Measurements from ENCODE around the gene NME3.
"Not testable (repeated sequence)": the region's sequence is repeated elsewhere in the genome, so short reads cannot be mapped to it uniquely, and the experiment has no call there.

Gene NME3

DNA sequence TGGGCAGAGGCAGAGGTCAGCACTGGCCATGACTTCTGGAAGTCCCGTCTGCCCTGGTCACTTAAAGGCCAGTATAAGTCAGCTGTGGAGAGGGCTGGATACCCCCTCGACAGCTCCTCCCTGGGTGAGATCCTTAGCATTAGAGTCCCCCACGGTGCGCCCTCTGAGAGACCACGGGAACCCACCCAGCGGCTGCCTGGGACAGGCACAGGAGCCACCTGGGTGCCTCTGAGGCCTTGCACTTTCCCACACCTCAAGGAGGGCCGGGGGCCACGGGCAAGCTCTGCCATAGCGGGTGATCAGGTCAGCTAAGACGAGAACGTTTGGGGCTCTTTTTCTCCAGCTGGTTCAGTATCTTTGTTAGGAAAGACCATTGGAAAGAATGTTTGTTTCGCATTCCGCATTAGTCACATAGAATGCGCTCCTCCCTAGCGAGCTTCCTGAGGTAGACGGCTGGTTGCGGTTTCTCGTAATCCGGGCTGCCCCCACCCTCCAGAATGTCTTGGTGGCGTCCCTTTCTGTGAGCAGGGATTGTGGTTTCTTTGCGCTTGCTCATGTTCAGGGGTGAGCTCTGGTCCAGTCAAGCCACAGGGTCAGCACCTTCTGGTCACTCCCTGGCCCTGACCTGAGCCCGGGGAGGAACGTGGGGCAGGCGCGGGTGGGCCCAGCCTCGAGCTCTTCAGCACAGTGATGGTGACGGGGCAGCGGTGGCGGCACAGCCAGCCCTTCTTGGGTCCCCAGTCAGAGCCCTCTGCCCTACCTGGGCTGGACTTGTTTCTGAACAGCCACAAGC lies 25.2 kb downstream of the NME3 start:
- no peak for DNase-seq

DNA sequence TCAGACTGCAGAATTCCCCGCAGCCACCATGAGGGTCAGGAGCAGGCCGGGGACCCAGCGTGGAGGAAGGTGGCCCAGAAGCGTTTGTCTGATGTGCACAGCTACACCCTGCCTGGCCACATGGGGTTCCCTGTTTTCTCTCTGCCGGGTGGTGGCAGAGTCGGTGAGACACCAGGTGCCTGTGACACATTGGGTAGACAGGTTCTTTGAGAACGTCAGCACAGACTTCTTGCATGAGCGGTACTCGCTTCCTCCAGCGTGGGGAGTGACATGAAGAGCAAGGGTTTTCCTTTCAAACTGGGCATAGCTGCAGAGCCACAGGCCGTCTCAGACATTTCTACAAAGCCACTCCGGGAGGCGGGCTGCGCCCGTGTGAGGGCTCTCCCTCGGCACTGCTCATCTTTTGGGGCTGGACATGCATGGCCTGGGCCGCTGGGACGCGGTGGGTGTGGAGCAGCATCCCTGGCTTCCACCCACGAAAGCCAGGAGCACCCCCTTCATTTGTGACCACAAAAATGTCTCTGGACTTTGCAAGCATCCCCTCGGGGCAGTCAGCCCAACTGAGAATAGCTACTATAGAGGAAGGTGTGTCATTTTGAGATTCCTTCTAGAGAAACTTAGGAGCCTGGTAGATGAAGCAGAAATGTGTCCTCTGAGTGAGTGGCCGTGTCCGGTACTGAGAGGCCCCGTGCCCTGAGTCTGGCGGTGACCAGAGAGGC lies 26.0 kb downstream of the NME3 start:
- DNase-seq = no peak

DNA sequence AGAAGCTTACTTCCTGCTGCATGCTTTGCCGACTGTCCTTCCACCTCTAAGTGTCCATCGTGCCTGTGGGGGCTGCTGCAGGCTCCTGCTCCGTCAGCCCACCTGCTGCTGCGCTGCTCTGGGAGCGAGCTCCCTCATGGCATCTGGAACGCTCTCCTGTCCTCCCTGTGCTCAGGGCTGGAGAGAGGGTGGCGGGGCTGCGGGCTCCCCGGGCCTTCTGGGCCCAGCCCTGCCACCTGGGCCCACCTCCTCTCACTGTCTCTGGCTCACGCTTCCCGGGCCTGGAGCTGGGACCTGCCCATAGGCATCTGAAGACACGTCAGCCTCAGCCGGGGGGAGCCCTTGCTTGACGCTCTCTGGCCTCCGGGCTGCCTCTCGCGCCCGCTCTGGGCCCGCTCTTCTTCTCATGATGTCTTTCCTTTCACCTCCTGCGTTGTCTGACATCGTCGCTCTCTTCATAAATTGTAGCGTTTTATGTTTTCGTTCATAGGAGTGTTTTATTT lies 27.0 kb downstream of the NME3 start:
- DNase-seq = no peak

DNA sequence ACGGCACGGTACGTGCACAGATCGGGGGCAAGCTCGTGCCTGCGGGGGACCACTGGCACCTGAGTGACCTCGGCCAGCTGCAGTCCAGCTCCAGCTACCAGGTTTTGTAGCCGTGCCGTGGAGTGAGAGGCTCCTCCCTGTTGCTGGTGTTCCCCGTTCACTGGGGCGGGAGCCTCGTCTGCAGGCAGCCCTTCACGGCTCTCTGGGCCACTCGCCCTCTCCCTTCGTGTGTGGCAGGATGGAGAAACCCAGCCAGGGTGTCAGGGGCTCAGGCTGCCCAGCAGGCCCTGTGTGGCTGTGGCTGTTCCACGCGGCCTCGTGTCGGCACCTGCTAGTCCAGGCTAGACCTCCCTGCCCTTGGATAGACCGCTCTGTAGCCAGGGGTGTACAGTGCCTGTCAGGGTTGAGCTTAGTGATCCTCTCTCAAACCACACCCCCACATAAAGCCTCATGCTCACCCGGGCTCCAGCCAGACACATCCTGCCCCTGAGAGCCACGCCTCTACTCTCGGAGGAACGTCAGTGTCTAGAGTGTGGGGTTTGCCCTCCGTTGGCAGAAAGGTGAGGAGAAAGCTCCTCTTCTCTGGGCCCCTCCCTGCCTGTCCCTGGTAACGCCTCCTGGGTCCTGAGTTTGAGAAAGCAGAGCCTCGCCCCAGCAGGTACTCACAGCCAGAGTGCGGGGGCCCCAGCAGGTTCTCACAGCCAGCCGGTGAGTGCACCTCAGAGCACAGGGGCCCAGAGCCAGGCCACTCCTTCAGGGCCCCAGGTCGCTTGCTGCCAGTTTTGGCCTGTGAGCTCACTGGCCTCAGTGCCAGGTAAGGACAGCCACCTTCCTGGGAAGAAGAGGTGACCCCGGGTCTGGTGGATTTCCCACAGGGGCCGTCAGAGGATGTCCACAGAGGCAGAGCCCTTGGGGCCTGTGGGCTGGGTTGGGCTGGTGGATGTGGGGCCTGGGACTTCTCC lies 27.7 kb downstream of the NME3 start:
- no peak for DNase-seq

DNA sequence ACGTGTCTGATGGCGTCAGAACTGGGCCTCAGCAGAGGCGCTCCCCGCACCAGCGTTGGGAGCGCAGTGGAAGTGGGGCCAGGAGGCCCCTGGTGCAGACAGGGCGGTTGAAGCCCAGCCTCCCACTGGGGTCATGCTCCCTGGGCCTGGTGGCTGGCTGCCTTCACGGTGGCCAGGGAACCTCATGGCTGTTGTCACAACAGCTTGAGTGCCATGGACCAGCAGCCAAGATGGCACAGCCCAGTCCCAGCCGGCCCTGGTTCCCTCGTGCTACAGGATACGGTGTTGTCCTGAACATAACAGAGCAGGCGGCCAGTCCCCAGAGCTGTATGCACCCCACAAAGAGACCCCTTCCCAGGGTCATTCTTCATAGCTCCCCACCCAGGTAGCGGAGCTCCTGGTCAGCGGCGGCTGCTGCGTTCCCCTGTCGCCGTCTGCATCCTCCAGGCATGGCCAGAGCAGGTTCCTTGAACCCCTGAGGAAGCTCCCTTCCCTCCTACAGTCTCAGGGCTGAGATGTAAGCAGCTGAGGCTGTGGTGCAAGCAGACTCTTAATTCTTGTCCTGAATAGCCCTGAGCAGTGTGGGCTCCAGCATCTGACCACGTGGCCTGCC lies 29.7 kb downstream of the NME3 start:
- DNase-seq = no peak

DNA sequence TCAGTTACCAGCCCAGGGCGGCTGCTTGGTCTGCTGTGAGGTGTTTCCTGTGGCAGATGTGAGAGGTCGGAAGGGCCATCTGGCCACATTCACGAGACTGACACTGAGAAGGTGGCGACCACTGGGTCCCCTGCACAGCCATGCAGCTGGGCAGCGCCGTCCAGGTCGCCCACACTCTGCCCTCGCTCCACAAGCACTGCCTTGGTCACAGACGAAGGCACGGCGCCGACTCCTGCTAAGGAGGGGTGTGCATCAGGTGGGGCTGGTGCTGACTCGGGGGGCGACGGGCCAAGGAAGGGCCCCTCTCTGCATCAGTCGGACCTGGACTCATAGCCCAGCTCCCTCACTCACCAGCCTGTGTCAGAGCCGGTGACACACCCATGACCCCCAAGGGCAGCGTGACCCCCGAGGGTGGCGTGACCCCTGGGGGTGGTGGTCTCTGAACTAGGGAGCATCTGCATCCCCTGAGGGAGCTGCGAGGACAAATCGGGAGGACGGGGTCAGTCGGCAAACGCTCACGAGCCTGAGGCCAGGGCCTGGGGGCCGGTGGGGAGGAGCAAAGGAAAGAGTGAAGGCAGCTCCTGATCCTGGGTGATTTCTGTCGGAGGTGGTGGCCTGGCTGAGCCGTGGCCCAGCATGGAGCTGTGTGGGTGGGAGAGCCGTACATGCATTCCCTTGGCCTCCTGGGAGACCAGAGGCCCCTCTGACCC lies 30.4 kb downstream of the NME3 start:
- no peak for DNase-seq

DNA sequence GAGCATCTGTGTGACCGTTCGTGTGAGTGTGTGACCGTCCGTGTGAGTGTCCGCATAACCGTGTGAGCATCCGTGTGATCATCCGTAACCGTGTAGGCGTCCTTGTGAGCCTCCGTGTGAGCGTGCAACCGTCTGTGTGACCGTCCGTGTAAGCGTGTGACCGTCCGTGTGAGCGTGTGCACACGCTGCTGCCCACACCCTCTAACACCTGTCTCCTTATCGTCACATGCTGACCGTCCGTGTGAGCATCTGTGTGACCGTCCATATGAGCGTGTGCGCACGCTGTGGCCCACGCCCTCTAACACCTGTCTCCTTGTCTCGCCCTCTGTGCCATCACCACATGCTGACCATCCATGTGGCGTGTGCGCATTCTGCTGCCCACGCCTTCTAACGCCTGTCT lies 31.1 kb downstream of the NME3 start:
- DNase-seq = no peak

DNA sequence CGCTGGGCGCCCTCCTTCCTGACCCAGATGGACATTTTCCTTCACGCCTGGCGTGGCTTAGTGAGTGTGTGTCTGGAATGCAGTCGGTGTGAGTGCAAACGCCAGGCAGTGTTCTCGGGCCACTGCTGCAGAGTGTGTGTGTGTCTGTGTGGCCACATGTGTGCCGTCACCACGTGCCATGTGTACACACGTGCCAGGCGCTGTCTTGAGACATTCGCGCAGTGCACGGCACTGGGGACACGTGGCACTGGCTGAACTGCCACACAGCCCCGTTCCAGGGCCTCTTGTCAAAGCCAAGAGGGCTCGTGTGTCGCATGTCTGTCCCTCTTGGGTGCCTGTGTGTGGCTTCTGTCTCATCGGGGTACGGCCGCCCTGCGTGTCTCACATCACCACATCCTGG lies 36.5 kb downstream of the NME3 start:
- no peak for DNase-seq

DNA sequence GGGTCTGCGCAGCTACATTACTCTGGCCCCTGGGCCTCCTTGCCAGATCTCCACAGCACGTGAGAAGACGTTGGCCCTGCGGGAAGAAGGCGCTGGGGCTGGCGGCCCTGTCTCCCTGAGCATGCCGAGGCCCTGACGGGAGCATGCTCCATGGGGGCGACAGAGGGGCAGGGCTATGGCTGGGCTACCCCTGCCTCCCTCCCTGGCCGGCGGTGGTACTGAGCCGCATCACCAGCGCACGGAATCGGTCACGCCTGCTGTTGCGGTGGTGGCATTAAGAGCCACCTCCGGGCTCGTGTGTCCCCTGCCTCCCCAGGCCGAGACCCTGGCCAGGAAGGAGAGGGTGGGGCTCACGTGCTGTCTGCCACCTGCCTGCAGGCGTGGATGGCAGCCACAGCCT lies 37.2 kb downstream of the NME3 start:
- no peak for DNase-seq

DNA sequence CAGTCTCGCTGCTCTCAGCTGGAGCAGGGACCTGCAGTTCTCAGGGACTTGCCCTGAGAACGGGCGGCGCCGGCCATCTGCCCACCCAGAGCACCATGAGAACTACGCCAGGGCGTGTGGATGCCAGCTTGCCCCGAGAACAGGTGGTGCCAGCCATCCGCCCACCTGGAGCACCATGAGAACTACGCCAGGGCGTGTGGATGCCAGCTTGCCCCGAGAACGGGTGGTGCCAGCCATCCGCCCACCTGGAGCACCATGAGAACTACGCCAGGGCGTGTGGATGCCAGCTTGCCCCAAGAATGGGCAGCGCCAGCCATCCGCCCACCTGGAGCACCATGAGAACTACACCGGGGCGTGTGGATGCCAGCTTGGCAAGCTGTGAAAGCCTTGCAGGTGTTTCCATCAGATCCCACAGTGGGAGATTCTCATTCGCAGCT lies 38.8 kb downstream of the NME3 start:
- DNase-seq = not testable (repeated sequence)

DNA sequence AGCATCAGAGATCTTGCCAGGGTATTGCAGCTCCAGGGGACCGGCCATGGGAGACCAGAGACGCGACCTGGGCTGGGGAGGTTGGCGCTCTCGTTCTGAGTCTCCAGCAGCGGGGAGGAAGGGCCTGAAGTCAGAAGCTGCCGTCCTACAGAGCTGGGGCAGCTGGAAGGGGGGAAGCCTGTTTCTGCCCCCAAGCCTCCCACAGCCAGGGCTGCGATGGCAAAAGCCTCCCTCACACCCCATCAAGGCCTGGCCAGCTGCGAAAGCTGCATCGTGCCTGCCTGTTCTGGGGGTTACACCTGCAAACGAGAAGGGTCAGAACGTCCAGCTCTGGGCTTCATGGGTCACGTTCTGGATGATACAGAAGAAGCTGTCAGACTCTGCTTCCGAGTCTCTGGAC lies 39.3 kb downstream of the NME3 start:
- no peak for DNase-seq

DNA sequence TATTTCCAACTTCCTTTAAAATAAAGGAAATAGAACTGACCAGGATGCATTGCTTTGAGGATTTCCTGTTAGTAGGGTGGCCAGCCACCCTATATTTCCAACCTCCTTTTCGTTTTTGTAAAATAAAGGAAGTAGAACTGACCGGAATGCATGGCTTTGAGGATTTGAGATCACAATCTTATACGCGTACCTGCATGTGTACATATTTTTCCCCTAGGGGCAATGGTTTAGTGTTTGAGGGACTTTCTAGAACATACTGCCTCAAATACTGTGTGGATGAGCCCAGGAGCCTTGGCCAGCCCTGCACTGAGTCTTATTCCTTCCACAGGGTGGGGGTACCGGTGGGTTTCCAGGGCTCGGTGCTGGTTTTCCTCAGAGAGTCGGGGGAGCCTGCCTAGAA lies 39.7 kb downstream of the NME3 start:
- no peak for DNase-seq

DNA sequence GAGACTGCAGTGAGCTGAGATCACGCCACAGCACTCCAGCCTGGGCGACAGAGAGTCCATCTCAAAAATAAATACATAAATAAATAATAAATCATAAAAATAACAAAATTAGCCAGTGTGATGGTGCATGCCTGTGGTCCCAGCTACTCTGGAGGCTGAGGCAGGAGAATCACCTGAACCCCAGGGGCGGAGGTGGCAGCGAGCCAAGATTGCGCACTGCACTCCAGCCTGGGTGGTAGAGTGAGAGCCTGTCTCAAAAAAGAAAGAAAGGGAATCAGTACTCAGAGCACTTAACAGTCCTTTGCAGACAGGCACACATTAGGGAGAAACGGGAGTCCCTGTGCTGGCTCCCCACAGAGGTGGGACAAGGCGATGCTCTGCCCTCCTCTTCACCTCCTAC lies 40.3 kb downstream of the NME3 start:
- DNase-seq = no peak

DNA sequence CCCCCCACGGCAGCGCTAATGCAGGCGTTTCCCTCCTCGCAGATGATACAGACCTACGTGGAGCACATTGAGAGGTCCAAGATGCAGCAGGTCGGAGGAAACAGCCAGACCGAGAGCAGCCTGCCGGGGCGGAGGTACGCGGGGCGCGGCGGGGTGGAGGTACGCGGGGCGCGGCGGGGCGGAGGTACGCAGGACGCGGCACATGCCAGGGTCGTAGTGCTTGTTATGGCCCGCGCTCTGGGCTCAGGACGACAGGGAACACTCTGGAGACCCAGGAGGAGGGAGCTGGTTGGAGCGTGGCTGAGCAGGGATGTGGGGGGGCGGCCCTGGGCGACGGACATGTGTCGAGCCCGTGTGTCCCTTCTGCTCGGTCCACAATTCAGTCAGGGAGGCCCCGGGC lies 41.9 kb downstream of the NME3 start:
- DNase-seq = no peak

DNA sequence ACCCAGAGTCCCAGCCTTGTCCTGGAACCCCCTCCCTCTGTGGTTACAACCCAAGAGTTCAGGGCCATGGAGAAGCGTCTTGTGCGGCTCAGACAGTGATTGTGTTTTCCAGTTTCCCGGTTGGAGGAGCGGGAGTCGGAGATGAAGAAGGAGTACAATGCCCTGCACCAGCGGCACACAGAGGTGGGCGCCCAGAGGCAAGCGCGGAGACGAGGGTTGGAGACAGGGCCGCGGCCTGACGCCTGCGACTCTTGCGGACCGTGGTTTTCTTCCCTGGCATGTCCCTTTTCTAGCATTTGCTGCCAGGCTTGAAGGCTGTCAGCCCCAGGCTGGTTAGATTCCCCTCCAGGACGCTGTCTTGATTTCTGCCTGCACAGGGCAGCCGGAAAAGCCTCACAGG lies 42.3 kb downstream of the NME3 start:
- DNase-seq = no peak

DNA sequence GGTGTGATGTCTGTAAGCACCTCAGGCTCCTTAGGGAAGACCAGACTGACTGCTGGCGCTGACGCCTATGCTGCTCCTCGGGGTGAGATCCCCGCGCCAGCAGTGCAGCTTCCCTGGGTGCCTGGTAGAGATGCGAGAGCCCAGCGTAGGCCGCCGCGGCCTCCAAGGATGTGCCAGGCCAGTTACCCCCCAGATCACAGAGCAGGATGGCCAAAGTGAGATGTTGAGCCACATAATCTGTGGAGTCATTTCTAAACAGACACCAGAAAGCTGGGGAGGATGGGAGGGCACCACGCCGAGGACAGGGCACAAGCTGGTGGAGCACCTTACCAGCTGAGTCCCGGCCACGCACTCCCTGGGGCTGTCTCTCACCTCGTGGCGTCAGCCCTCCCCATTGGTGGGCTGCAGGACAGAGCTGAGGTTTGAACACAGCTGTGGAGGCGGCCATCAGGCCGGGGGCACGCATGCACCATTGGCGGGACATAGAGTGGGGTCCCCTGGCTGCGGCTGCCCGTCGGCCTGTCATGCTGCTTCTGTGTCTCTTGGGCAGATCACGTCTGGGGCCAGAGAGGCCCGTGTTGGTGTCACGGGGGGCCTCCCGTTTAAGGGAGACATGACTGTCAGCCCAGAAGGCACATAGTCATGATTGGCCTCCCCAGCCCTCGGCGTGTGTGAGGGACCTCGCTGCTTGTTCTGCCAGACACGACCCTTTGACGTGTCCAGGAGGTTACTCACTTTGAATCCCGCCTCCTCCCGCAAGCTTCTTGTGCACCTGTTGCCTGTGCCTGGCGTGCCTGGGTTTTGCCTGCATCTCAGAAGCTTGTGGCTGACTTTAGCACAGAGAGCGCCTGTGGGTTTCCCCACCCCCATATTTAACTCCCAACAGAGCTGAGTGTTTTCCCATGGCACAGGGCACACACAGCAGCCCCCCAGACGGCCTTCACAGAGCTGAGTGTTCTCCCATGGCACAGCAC lies 43.4 kb downstream of the NME3 start:
- no peak for DNase-seq

DNA sequence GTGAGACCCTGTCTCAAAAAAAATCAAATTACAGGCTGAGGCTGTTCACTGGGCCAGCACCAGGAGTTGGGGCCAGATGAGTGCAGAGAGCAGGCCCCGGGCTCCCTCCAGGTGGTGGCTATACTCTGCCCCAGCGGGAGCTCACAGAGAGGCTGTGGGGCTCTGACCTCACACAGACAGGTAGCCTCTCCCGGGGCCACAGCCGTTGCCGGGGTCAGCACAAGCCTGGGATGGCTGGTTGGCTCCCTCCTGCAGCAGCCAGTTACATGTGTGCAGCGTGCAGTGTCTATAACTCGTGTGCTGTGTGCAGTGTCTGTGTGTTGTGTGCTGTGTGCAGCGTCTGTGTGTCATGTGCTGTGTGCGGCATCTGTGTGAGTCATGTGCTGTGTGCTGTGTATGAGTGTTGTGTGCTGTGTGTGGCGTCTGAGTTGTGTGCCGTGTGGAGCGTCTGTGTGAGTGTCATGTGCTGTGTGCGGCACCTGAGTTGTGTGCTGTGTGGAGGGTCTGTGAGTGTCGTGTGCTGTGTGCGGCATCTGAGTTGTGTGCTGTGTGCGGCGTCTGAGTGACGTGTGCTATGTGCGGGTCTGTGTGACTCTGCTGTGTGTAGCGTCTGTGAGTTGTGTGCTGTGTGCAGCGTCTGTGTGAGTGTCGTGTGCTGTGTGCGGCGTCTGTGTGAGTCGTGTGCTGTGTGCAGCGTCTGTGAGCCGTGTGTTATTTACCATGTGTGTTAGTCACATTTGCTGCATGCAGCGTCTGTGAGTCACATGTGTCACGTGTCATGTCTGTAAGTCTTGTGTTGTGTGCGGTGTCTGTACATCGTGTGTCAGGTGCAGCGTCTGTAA lies 44.5 kb downstream of the NME3 start:
- no peak for DNase-seq

DNA sequence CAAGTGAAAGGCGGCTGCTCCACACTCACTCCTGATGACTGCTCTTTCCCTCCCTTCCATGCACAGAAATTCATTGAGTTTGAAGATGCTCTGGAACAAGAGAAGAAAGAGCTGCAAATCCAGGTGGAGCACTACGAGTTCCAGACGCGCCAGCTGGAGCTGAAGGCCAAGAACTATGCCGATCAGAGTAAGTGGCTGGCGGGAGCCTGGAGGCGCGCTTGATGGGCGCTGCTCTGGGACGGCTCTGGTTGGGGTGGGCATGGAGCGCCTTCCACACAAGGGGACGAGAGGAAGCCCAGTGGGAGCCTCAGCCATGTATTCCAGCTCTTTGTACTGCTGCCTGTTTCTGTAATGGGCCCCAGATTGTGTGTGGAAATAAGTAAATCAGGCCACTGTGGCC lies 46.9 kb downstream of the NME3 start:
- no peak for DNase-seq

DNA sequence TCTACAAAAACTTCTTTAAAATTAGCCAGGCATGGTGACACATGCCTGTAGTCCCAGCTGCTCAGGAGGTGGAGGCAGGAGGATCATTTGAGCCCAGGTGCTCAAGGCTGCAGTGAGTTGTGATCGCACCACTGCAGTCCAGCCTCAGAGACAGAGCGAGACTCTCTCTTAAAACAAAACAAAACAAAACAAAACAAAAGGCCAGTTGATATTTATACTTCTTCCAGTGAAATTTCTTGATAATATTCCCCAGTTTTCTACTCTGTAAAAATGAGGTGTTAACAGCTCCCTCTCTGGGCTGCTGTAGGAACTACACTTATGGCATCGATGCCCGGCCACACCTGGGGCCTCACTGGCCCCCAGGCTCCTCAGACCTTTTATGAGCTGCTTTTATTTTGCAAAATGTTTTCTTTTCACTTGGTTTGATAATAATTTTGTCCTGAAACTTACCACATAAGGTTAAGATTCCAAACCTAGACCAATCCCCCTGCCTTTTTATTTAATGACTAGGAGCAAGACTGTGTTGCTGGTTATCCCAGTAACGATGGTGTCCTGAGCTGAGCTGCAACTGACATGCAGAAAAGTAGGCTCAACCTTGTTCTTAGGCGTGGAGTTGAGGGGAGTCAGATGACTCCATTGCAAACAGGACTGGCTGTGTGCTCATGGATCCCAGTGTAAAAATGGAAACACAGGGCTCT lies 47.7 kb downstream of the NME3 start:
- DNase-seq = no peak

All from NCI-H1105 treated with DMSO at 0.1 percent for 48 hours (cell line).